ENCODE data around the gene MYADM. TPM values are rescaled to one million over a fixed set of nuclear protein-coding genes. Genes with fewer than 3 reads are reported as not detected.

Gene MYADM
- total and polyA plus RNA-seq, 2 of the 13 experiments (the other 11 are each of a cell fraction or from before 2014, with no cell fraction given): 19.9 to 38.1 TPM

DNA sequence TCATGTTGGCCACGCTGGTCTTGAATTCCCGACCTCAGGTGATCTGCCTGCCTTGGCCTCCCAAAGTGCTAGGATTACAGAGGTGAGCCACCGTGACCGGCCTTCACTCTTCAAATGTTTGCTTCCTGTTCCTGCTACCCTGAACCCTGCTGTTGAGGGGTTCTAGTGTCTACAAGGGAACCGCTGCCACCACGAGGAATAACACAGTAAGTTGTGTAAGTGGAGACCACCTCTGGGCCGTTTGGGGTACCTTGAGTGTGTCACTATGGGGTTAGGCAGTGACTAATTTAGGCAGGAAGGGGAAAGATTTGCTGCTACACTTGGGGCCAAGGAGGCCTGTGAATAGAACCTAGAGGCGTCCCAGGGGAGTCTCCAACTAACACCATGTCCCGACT, 2.2 kb upstream of the MYADM start:
- Histone ChIP-seq H3K9me3 (ENCODE audit: low read length) (no peaks in the 10 kb centered on the region), H3K4me3 (replicated peaks in 1 of 3; ENCODE audit: insufficient read depth in 1 of 3, low read depth in 2 of 3, low read length in 3 of 3) (peak overlapping the region; percentile 79 to 97 (median 84)), H3K79me2 (ENCODE audit: insufficient read depth, low read length) (peaks cover 31% of the 10 kb centered on the region), H2AFZ (ENCODE audit: low read length) (no peak overlapping the region), H3K4me2 (ENCODE audit: low read depth, low read length) (peak overlapping the region; percentile 92), H4K20me1 (ENCODE audit: insufficient read depth, low read length) (0 out of 2 replicates have a peak, but pooled peaks cover 7% of the 10 kb centered on the region), H3K27me3 (ENCODE audit: control insufficient read depth in 1 of 2, insufficient read depth in 2 of 2, low read length in 2 of 2) (no peaks in the 10 kb centered on the region; a peak in 1 of 5 replicates), H3K27ac (ENCODE audit: extremely low read length, insufficient read depth, low read length) (peak overlapping the region; percentile 100), H3K9ac (ENCODE audit: insufficient read depth, low read depth, low read length) (peak overlapping the region; percentile 99), H3K36me3 (replicated peaks in 1 of 2; ENCODE audit: control insufficient read depth in 1 of 2, insufficient read depth in 2 of 2, low read length in 2 of 2) (peaks cover 1 to 2% of the 10 kb centered on the region in 2 experiments; a peak in 1 of 5 replicates), H3K4me1 (ENCODE audit: insufficient read depth, low read length) (peaks cover 34% of the 10 kb centered on the region)
- intact Hi-C loops (cut with micrococcal nuclease; ENCODE audit: unreplicated experiment): no loop called here
- ChIA-PET CTCF (ENCODE audit: low intra/inter-chr PET ratio, low total read pairs) (no interaction called here), POLR2A (interaction anchor here (0.6 to 5.6 kb wide), 14 partner anchors 9 to 335 kb away, joined by 3 to 102 read pairs (median 5); partner anchors contain the start of genes MBOAT7, PRKCG, PRPF31 and RPS9)
- WGBS (ENCODE audit: low lambda C conversion rate): 2% methylated on average over 7 of the region's 9 CpGs
- DNase-seq (ENCODE audit: low spot score) (peak; percentile 76), FAIRE-seq (peak; percentile 66), ATAC-seq (no peak)
- TSS peak; percentile 68 for BruUV-seq (replicated peaks)
- in situ Hi-C loops (cut with HindIII; ENCODE audit: extremely low pct_ligation_motif_present, low pct_unique_long_range_greater_than_20kb): no loop called here
- TF ChIP-seq PRPF4 (IDR thresholded peaks at IDR 0.05; ENCODE audit: low read depth, low read length, poor library complexity, severe bottlenecking): no peak
- TF ChIP-seq PITX1 (CRISPR knock-in tag; IDR thresholded peaks at IDR 0.05): 0 out of 2 replicates have a peak, but pooled peaks have one; percentile 13
- no peak for TF ChIP-seq MYNN (CRISPR knock-in tag; IDR thresholded peaks at IDR 0.05; ENCODE audit: low read depth)
- 0 out of 2 replicates have a peak, but pooled peaks have one; percentile 12 for TF ChIP-seq HMG20B (CRISPR knock-in tag; conservative IDR thresholded peaks at IDR 0.05)
- TF ChIP-seq ZNF724P (CRISPR knock-in tag; IDR thresholded peaks at IDR 0.05; ENCODE audit: borderline replicate concordance): no peak
- TF ChIP-seq, protein P1, sequence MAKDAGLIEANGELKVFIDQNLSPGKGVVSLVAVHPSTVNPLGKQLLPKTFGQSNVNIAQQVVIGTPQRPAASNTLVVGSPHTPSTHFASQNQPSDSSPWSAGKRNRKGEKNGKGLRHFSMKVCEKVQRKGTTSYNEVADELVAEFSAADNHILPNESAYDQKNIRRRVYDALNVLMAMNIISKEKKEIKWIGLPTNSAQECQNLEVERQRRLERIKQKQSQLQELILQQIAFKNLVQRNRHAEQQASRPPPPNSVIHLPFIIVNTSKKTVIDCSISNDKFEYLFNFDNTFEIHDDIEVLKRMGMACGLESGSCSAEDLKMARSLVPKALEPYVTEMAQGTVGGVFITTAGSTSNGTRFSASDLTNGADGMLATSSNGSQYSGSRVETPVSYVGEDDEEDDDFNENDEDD (CRISPR knock-in tag; IDR thresholded peaks at IDR 0.05; ENCODE audit: borderline replicate concordance): no peak; the same call in 1 of the 2 replicates
- peak; percentile 76 for TF ChIP-seq SAP130 (CRISPR knock-in tag; IDR thresholded peaks at IDR 0.05; ENCODE audit: low read depth)
- TF ChIP-seq CHD2 (IDR thresholded peaks at IDR 0.05; ENCODE audit: low read depth, low read length): no peak
- peak; percentile 61; the same call in 1 of the 2 replicates for TF ChIP-seq ELF1 (CRISPR knock-in tag; IDR thresholded peaks at IDR 0.05)
- TF ChIP-seq STAT5B (CRISPR knock-in tag; IDR thresholded peaks at IDR 0.05): no peak
- TF ChIP-seq, protein P2, sequence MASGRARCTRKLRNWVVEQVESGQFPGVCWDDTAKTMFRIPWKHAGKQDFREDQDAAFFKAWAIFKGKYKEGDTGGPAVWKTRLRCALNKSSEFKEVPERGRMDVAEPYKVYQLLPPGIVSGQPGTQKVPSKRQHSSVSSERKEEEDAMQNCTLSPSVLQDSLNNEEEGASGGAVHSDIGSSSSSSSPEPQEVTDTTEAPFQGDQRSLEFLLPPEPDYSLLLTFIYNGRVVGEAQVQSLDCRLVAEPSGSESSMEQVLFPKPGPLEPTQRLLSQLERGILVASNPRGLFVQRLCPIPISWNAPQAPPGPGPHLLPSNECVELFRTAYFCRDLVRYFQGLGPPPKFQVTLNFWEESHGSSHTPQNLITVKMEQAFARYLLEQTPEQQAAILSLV (CRISPR knock-in tag; IDR thresholded peaks at IDR 0.05; ENCODE audit: borderline replicate concordance): no peak
- TF ChIP-seq ZNF674 (CRISPR knock-in tag; IDR thresholded peaks at IDR 0.05; ENCODE audit: low read depth): no peak
- peak; percentile 44; the same call in 1 of the 2 replicates for TF ChIP-seq ZNF331 (CRISPR knock-in tag; IDR thresholded peaks at IDR 0.05)
- TF ChIP-seq, protein P3, sequence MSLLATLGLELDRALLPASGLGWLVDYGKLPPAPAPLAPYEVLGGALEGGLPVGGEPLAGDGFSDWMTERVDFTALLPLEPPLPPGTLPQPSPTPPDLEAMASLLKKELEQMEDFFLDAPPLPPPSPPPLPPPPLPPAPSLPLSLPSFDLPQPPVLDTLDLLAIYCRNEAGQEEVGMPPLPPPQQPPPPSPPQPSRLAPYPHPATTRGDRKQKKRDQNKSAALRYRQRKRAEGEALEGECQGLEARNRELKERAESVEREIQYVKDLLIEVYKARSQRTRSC (CRISPR knock-in tag; IDR thresholded peaks at IDR 0.05; ENCODE audit: low read depth): 0 out of 2 replicates have a peak, but pooled peaks have one; percentile 12
- no peak for TF ChIP-seq MBD4 (IDR thresholded peaks at IDR 0.05; ENCODE audit: borderline replicate concordance, low read length)
- TF ChIP-seq ZNF746 (CRISPR knock-in tag; IDR thresholded peaks at IDR 0.05): 0 out of 2 replicates have a peak, but pooled peaks have one; percentile 29
- TF ChIP-seq, protein P4, sequence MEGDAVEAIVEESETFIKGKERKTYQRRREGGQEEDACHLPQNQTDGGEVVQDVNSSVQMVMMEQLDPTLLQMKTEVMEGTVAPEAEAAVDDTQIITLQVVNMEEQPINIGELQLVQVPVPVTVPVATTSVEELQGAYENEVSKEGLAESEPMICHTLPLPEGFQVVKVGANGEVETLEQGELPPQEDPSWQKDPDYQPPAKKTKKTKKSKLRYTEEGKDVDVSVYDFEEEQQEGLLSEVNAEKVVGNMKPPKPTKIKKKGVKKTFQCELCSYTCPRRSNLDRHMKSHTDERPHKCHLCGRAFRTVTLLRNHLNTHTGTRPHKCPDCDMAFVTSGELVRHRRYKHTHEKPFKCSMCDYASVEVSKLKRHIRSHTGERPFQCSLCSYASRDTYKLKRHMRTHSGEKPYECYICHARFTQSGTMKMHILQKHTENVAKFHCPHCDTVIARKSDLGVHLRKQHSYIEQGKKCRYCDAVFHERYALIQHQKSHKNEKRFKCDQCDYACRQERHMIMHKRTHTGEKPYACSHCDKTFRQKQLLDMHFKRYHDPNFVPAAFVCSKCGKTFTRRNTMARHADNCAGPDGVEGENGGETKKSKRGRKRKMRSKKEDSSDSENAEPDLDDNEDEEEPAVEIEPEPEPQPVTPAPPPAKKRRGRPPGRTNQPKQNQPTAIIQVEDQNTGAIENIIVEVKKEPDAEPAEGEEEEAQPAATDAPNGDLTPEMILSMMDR (CRISPR knock-in tag; IDR thresholded peaks at IDR 0.05): peak; percentile 60
- TF ChIP-seq SP1 (IDR thresholded peaks at IDR 0.05): no peak
- no peak for TF ChIP-seq SP1 (CRISPR knock-in tag; IDR thresholded peaks at IDR 0.05)
- peak; percentile 77 for TF ChIP-seq HDAC2 (CRISPR knock-in tag; IDR thresholded peaks at IDR 0.05)
- TF ChIP-seq MTF2 (CRISPR knock-in tag; IDR thresholded peaks at IDR 0.05; ENCODE audit: borderline replicate concordance): no peak
- peak; percentile 49 for TF ChIP-seq FOXA3 (CRISPR knock-in tag; IDR thresholded peaks at IDR 0.05)

Measured in HepG2 (cell line).